Measurements from ENCODE around the gene PTPN3. TPM values are rescaled to one million over a fixed set of nuclear protein-coding genes. Genes with fewer than 3 reads are reported as not detected.

PTPN3 gene
- total and polyA plus RNA-seq, 2 donors (not counting 1 experiment from before 2014, with no cell fraction given) = not detected

GRCh38 chr9:109499093-109499630 is 1.1 kb upstream of the PTPN3 start:
- H3K4me2 ChIP-seq (replicated peaks; ENCODE audit: low read depth, low read length, poor library complexity, severe bottlenecking) = no peak overlapping the region

More at GRCh38 chr9:109499093-109499630, 1.1 kb upstream of the PTPN3 start:
- no peak overlapping the region for H3K9ac ChIP-seq (ENCODE audit: low read length)
- DNase-seq = no peak
- H3K27me3 ChIP-seq (replicated peaks in 1 of 4; ENCODE audit: control extremely low read depth in 1 of 4, control insufficient read depth in 3 of 4, insufficient read depth in 4 of 4, low read length in 3 of 4) = peaks cover 0 to 41% (median 22%) of the 10 kb centered on the region in 4 experiments
- Mint-ChIP-seq H3K4me3 (no peak overlapping the region), H3K4me1 (peaks cover 10% of the 10 kb centered on the region), H3K27me3 (peaks cover 60% of the 10 kb centered on the region), H3K27ac (no peak overlapping the region), H3K9me3 (ENCODE audit: insufficient read depth) (no peaks in the 10 kb centered on the region)
- H3K79me2 ChIP-seq (ENCODE audit: control insufficient read depth, insufficient read depth, low read length) = no peaks in the 10 kb centered on the region
- WGBS (ENCODE audit: insufficient coverage) = 42% methylated on average over 12 of the region's 12 CpGs
- H3K9me3 ChIP-seq (ENCODE audit: control extremely low read depth in 1 of 3, control insufficient read depth in 2 of 3, insufficient read depth in 1 of 3, low read length in 2 of 3) = peaks cover 0 to 8% (median 0%) of the 10 kb centered on the region in 3 donors
- H3K4me1 ChIP-seq (ENCODE audit: control insufficient read depth in 2 of 2, insufficient read depth in 2 of 2, low read length in 2 of 2) = no peaks in the 10 kb centered on the region
- CTCF ChIA-PET = interaction anchor here (0.5 kb wide), 1 partner anchor 1919 kb away, joined by 4 read pairs; no protein-coding TSS in a partner anchor
- no peak for ATAC-seq (ENCODE audit: low read depth)
- TF ChIP-seq EZH2 (IDR thresholded peaks at IDR 0.05; ENCODE audit: borderline replicate concordance, insufficient read depth, low read depth, low read length, poor library complexity, severe bottlenecking) (no peak), CTCF (IDR thresholded peaks at IDR 0.05) (no peak)
- intact Hi-C loops (cut with micrococcal nuclease) = no loop called here
- H2AFZ ChIP-seq (ENCODE audit: insufficient read depth, low read depth, low read length, poor library complexity, severe bottlenecking) = no peak overlapping the region
- POLR2A ChIA-PET = no interaction called here
- H3K27ac ChIP-seq (ENCODE audit: low read length in 2 of 2) = no peak overlapping the region
- no peak overlapping the region for H3K4me3 ChIP-seq (ENCODE audit: control extremely low read depth in 1 of 5, extremely low read depth in 1 of 5, insufficient read depth in 1 of 5, low read depth in 2 of 5, low read length in 4 of 5)
- H4K20me1 ChIP-seq (ENCODE audit: control insufficient read depth, insufficient read depth, low read length, poor library complexity, severe bottlenecking) = no peaks in the 10 kb centered on the region
- H3K36me3 ChIP-seq (replicated peaks in 1 of 2; ENCODE audit: control extremely low read depth in 1 of 2, control insufficient read depth in 1 of 2, extremely low read depth in 1 of 2, insufficient read depth in 2 of 2, low read length in 1 of 2) = no peaks in the 10 kb centered on the region

All from B cell (primary cell).